NCI-H82 treated with DMSO at 0.1 percent for 48 hours (cell line): ENCODE results near the gene BCL2L13.
"Not testable (repeated sequence)": the region's sequence is repeated elsewhere in the genome, so short reads cannot be mapped to it uniquely, and the experiment has no call there.

Experiments used
- DNase-seq: peaks from one replicate; lab custom pipeline; 2025; ENCODE audit not compliant: unreplicated experiment; lab: John Stamatoyannopoulos, UW

Gene BCL2L13

GRCh38 chr22:17694752-17695151 lies 56.2 kb downstream of the BCL2L13 start:
- no peak for DNase-seq

- DNase-seq = no peak
Measured at GRCh38 chr22:17695986-17696385, 57.4 kb downstream of the BCL2L13 start.

- DNase-seq = not testable (repeated sequence)
Measured at GRCh38 chr22:17697196-17697595, 58.6 kb downstream of the BCL2L13 start.

GRCh38 chr22:17698276-17698675 lies 59.7 kb downstream of the BCL2L13 start:
- DNase-seq = not testable (repeated sequence)

GRCh38 chr22:17698948-17699347 lies 60.4 kb downstream of the BCL2L13 start:
- DNase-seq = no peak

GRCh38 chr22:17699696-17700340 lies 61.3 kb downstream of the BCL2L13 start:
- peak; percentile 61 for DNase-seq

GRCh38 chr22:17700778-17701177 lies 62.2 kb downstream of the BCL2L13 start:
- no peak for DNase-seq

GRCh38 chr22:17703811-17704210 lies 65.3 kb downstream of the BCL2L13 start:
- no peak for DNase-seq

- no peak for DNase-seq
Measured at GRCh38 chr22:17705546-17705945, 67.0 kb downstream of the BCL2L13 start.

GRCh38 chr22:17705951-17706900 lies 67.7 kb downstream of the BCL2L13 start:
- DNase-seq = no peak

GRCh38 chr22:17706947-17707346 lies 68.4 kb downstream of the BCL2L13 start:
- DNase-seq = no peak

GRCh38 chr22:17707526-17707925 lies 69.0 kb downstream of the BCL2L13 start:
- DNase-seq = no peak

GRCh38 chr22:17710023-17710422 lies 71.5 kb downstream of the BCL2L13 start:
- no peak for DNase-seq

GRCh38 chr22:17712441-17712840 lies 73.9 kb downstream of the BCL2L13 start:
- peak; percentile 39 for DNase-seq

GRCh38 chr22:17716529-17716928 lies 78.0 kb downstream of the BCL2L13 start:
- no peak for DNase-seq

GRCh38 chr22:17717708-17718107 lies 79.2 kb downstream of the BCL2L13 start:
- no peak for DNase-seq

GRCh38 chr22:17719911-17720310 lies 81.4 kb downstream of the BCL2L13 start:
- no peak for DNase-seq

- no peak for DNase-seq
Measured at GRCh38 chr22:17724241-17724640, 85.7 kb downstream of the BCL2L13 start.

GRCh38 chr22:17724678-17725499 lies 86.3 kb downstream of the BCL2L13 start:
- DNase-seq = no peak

- DNase-seq = no peak
Measured at GRCh38 chr22:17725500-17725796, 86.9 kb downstream of the BCL2L13 start.
